Putamen (tissue), 1 donor: ENCODE results near the gene MPL.
A peak's percentile ranks its signal among the peaks of the same experiment; 100 is the strongest.

Experiments used
- DNase-seq: peaks from one replicate; pipeline ENCODE4 v3.0.0-alpha.2; 2016; ENCODE audit warnings: low spot score

MPL gene

DNA sequence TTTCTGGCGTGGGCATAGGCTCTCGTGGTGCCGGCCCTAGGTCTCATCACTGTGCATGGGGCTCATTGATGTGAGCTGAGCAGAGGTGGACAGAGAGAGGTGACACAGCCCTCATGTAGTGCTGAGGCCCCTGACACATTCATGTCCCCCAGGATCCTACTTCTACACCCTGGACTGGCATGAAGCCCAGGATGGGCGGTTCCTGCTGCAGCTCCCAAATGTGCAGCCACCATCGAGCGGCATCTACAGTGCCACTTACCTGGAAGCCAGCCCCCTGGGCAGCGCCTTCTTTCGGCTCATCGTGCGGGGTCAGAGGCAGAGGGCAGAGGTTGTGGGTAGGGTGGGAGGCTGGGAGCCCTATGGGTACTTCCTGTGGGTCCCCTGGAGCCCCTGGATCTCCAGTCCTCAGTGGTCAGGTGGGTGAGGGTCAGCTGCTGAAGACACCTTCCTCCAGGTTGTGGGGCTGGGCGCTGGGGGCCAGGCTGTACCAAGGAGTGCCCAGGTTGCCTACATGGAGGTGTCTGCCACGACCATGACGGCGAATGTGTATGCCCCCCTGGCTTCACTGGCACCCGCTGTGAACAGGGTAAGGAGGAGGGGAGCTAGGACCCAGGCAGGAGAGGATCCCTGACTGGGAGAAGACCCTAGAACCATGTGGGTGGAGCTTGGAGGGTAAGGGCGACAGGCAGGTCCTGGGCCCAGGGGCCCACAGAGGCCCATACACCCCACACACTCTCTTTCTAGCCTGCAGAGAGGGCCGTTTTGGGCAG, 30.7 kb upstream of the MPL start:
- no peak for DNase-seq

GRCh38 chr1:43307458-43308158, 30.0 kb upstream of the MPL start:
- DNase-seq = no peak

DNA sequence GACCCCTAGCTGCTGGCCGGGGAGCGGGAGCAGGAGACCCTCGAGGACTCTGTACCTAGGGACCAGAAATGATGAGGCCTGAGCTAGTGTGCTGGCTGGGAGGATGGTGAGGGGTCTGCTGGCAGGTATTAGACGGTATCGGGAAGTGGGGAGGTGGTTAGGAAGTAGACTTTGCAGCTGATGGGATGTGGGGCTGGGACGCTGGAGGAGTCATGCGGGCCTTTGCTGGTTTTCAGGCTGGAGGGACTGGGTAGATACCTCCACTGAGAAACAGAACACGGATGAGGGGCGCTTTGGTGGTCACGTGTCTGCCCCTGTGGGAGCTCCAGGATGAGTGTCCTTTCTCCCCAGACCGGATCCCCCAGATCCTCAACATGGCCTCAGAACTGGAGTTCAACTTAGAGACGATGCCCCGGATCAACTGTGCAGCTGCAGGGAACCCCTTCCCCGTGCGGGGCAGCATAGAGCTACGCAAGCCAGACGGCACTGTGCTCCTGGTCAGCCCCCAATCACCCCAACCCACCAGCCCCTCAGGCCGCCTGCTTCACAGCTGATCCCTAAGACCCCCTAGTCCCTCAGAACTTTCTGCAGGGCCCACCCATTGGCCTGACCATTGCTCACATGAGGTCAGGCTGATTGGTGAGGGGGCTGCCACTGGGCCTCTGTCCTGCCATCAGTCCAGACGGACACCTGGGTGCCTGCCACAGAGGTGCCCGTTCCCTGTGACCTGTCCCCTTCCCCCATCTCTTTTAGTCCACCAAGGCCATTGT, 28.8 kb upstream of the MPL start:
- no peak for DNase-seq

GRCh38 chr1:43309405-43310025, 28.1 kb upstream of the MPL start:
- DNase-seq = no peak

DNA sequence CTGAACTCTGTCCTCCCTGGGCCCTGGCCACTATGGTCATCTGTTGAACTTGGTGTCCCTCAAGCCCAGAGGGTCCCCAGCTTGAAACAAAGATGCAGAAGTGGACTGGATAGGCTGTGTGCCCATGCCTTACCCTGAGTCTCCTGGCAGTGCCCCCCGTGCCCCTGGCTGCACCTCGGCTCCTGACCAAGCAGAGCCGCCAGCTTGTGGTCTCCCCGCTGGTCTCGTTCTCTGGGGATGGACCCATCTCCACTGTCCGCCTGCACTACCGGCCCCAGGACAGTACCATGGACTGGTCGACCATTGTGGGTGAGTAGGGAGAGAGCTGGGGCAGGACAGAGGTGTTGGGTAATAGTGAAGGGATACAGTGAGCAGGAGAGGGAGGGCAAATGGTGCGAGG, 26.1 kb upstream of the MPL start:
- DNase-seq = no peak

- DNase-seq = no peak
These were observed 25.4 kb upstream of the MPL start for GRCh38 chr1:43312212-43312623.

- no peak for DNase-seq
These were observed 24.7 kb upstream of the MPL start for GRCh38 chr1:43312663-43313515.

DNA sequence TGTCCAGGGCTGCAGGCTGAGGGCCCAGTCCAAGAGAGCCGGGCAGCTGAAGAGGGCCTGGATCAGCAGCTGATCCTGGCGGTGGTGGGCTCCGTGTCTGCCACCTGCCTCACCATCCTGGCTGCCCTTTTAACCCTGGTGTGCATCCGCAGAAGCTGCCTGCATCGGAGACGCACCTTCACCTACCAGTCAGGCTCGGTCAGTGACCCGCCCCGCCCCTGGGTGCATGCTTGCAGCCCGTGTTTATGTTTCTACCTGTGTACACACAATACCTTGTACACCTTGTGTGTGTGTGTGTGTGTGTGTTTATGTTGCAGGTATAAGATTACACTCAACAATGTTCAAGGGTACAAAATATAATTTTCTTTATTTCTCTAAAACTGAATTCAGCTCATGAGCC, 23.8 kb upstream of the MPL start:
- no peak for DNase-seq

- DNase-seq = no peak
These were observed 23.4 kb upstream of the MPL start for GRCh38 chr1:43314233-43314632.

DNA sequence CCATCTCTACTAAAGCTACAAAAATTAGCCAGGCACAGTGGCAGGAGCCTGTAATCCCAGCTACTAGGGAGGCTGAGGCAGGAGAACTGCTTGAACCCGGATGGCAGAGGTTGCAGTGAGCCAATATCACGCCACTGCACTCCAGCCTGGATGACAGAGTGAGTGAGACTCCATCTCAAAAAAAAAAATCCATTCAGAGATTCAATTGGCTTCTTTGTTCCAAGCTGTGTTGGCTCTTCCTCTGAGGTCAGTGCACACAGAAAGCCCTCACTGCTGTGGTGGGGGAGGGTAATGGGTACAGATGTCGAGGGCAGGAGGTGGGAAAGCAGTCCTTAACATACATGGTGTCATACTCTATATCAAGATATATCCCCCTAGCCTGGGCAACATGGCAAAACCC, 22.1 kb upstream of the MPL start:
- peak; percentile 81 for DNase-seq

DNA sequence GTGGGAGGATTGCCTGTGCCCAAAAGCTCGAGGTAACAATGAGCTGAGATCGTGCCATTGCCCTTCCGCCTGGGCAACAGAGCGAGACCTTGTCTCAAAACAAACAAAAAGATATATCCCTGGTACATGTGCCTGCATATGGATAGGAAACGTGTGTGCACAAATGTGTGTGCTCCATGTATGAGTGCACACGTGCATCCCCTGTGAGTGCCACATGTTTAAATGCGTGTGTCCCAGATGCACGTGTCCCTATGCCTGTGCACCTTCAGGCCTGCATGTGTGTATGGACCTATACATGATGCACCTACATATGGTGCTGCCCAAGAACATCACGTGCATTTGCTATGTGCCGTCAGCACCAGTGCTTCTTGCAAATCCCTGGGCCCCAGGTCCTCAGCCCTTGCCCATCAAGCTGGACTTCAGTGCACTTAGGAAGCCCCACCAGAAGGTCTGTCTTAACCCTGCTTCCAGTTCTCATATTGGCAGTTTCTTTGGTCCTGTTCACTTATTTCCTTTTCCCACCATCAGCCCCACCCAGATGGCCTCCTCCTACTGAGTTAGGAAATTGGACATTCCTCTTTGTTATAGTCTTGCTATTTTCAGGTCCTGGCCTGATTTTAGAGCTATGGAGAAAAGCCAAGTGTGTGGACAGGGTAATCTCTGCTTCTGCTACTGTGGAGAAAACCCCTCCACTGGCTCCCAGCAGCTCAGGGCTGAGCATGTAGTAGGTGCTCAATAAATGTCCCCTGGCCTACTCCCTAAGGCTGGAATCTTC, 21.5 kb upstream of the MPL start:
- no peak for DNase-seq

GRCh38 chr1:43316738-43317520, 20.7 kb upstream of the MPL start:
- no peak for DNase-seq

DNA sequence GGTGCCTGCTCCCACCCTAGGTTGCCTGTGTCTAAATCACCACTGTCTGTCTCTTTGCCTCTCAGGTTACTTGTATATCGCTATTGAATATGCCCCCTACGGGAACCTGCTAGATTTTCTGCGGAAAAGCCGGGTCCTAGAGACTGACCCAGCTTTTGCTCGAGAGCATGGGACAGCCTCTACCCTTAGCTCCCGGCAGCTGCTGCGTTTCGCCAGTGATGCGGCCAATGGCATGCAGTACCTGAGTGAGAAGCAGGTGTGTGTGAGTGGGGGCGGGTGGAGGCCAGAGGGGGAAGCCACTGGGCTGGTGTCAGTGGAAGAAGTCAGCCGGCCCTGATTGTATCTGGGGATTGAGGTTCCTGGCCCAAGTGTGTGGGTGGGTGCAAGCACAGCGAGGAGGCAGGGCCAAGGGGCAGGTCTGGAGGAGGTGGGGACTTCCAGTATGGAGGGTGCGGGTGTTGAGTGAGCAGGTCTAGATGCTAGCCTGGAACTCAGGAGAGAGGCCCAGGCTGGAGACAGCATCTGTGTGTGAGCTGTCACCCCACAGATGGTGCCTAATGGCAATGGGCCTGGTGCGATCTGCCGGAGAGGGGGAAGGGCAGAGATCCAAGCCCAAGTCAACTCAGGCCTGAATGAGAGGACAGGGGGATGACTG, 19.7 kb upstream of the MPL start:
- peak; percentile 81 for DNase-seq

- DNase-seq = no peak
These were observed 18.8 kb upstream of the MPL start for GRCh38 chr1:43318831-43319230.

GRCh38 chr1:43319288-43319687, 18.3 kb upstream of the MPL start:
- no peak for DNase-seq

DNA sequence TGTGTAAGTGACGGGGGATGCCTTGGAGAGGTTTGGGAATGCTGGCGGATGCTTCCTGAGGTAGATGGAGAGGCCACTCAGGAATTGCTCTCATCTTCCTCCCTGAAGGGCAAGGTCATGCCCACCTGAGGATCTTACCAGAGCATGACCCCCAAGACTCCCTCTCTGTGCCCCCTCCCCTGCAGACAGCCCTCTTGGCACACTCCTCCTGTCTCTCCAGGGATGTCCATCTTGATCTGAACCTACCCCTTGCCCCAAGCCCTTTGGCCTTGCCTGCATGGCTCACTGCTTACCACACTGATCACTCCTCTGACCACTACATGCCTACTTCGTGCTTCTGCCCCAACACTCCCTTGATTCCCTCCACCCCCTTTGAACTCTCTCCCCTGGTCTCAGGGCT, 17.9 kb upstream of the MPL start:
- no peak for DNase-seq

DNA sequence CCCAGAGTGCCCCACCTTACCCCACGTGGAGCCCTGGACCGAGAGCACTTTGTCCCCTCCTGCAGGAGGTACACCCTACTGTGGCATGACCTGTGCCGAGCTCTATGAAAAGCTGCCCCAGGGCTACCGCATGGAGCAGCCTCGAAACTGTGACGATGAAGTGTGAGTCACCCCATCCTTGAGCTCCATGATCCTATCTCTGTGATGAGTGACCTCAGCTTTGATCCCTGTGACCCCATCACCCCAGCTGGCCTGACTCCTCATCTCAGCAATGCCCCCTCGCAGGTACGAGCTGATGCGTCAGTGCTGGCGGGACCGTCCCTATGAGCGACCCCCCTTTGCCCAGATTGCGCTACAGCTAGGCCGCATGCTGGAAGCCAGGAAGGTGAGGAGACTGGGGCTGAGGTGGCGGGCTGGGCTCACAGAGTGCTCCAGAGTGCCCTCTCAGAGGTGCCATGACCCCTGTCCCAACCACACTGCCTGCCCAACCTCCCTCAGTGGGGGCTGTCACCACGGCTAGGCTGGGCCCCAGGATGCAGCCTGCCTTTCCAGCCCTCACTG, 16.2 kb upstream of the MPL start:
- DNase-seq = no peak

- no peak for DNase-seq
These were observed 15.1 kb upstream of the MPL start for GRCh38 chr1:43322506-43322905.

GRCh38 chr1:43324810-43325209, 12.8 kb upstream of the MPL start:
- no peak for DNase-seq
